Astrocyte of the spinal cord (primary cell): ENCODE results near the gene CCDC124.
"Not testable (repeated sequence)": the region's sequence is repeated elsewhere in the genome, so short reads cannot be mapped to it uniquely, and the experiment has no call there.

Experiments
- DNase-seq: peaks from one replicate; pipeline ENCODE4 v3.0.0; 2011; ENCODE audit warnings: low read depth, low spot score
- H3K4me3 ChIP-seq: 2 replicates; pipeline ENCODE4 v1.5.1; 2011; ENCODE audit warnings: low read depth, mild to moderate bottlenecking, low read length, moderate library complexity
- in situ Hi-C: cut with HindIII; loops from 2 replicates; pipeline ENCODE4 v1.10.0; 2017; ENCODE audit warnings: low sequenced_read_pairs
- TF ChIP-seq, protein P1 (sequence below): IDR thresholded peaks from 2 replicates; pipeline ENCODE4 v1.5.1; 2012; ENCODE audit warnings: low read depth, mild to moderate bottlenecking, low read length, inconsistent platforms

The CCDC124 gene

DNA sequence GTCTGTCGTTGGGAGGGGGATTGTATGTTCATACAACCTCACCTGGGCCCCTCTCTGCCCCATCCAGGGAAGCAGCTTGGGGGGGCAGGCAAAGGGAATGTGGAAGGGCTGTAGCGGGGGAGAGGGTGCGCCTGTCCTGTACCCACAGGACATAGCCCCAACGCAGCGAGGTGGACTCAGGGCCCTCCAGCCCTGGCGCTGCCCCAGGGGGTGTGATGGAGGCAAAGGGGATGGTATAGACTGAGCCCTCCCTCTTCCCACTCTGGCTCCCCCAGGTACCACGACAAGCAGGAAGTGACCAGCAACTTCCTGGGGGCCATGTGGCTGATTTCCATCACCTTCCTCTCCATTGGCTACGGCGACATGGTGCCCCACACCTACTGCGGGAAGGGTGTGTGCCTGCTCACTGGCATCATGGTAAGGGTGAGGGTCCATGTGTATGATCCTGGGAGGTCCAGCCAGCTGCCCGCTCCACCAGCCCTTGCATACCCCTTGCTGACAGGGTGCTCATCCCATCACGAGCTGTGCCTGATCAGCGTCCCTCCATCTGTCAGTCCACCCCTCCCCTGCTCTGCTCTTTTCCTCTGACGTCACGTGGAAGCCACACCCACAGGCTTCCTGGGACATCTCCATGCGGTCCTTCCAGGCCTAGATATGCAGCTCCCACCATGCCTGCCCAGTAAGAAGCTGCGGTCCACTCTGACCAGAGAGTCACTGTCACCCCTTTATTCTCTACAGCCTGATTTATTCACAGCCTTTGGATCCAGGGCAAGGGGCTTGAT, 52.4 kb downstream of the CCDC124 start:
- no peak for DNase-seq
- TF ChIP-seq, protein P1, sequence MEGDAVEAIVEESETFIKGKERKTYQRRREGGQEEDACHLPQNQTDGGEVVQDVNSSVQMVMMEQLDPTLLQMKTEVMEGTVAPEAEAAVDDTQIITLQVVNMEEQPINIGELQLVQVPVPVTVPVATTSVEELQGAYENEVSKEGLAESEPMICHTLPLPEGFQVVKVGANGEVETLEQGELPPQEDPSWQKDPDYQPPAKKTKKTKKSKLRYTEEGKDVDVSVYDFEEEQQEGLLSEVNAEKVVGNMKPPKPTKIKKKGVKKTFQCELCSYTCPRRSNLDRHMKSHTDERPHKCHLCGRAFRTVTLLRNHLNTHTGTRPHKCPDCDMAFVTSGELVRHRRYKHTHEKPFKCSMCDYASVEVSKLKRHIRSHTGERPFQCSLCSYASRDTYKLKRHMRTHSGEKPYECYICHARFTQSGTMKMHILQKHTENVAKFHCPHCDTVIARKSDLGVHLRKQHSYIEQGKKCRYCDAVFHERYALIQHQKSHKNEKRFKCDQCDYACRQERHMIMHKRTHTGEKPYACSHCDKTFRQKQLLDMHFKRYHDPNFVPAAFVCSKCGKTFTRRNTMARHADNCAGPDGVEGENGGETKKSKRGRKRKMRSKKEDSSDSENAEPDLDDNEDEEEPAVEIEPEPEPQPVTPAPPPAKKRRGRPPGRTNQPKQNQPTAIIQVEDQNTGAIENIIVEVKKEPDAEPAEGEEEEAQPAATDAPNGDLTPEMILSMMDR: no peak
- no peak overlapping the region for H3K4me3 ChIP-seq
- in situ Hi-C loops: no loop called here

DNA sequence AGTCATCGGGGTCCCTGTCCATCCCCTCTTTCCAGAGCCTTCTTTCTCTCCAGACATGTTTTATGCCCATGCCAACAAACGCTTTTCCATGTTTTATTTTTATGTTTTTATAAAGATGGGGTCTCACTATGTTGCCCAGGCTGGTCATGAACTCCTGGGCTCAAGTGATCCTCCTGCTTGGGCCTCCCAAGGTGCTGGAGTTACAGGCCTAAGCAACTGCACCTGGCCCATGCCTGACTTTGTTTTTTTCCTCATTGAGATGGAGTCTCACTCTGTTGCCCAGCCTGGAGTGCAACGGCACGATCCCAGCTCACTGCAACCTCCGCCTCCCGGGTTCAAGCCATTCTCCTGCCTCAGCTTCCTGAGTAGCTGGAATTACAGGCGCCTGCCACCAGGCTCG, 53.8 kb downstream of the CCDC124 start:
- DNase-seq, in situ Hi-C loops, H3K4me3 ChIP-seq: not testable (repeated sequence)

DNA sequence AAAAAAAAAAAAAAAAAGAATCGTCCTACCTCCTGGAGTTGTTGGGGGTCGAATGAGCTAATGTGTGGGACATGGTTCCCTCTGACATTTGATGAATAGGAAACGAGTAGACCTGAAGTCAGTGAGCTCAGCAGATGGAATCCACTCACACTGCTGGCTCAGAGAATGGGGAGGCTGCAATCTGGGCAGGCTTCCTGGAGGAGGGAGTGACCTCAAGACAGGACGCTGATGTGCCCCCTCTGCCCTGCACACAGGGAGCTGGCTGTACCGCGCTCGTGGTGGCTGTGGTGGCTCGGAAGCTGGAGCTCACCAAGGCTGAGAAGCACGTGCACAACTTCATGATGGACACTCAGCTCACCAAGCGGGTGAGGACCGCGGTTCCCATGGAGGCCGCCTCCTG, 55.3 kb downstream of the CCDC124 start:
- TF ChIP-seq, protein P1: no peak
- DNase-seq: no peak
- H3K4me3 ChIP-seq: no peak overlapping the region
- in situ Hi-C loops: no loop called here

DNA sequence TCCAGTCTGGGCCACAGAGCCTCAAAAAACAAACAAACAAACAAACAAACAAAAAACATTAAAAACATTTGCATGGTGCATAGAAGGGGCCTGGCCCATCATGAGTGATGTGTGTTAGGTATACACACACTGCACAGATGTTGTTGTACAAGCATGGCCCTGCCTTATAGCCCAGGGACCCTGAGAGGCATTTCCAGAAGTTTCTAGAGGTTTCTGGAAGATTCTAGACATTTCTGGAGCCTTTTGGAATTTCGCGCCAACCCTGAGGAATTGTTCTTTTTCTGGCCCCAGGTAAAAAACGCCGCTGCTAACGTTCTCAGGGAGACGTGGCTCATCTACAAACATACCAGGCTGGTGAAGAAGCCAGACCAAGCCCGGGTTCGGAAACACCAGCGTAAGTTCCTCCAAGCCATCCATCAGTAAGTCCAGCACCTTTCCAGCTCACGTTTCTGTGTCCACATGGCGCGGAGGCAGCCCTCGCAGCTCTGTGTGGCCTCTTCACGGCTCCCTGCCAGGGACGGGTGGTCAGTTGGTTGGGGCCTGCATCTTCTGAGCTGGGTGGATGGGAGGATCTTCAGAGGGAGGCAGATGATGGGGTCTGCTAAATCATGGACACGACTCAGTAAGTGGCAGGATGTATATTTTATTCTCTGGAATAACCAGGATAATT, 56.7 kb downstream of the CCDC124 start:
- in situ Hi-C loops: no loop called here
- no peak for DNase-seq
- H3K4me3 ChIP-seq: no peak overlapping the region
- TF ChIP-seq, protein P1: no peak

DNA sequence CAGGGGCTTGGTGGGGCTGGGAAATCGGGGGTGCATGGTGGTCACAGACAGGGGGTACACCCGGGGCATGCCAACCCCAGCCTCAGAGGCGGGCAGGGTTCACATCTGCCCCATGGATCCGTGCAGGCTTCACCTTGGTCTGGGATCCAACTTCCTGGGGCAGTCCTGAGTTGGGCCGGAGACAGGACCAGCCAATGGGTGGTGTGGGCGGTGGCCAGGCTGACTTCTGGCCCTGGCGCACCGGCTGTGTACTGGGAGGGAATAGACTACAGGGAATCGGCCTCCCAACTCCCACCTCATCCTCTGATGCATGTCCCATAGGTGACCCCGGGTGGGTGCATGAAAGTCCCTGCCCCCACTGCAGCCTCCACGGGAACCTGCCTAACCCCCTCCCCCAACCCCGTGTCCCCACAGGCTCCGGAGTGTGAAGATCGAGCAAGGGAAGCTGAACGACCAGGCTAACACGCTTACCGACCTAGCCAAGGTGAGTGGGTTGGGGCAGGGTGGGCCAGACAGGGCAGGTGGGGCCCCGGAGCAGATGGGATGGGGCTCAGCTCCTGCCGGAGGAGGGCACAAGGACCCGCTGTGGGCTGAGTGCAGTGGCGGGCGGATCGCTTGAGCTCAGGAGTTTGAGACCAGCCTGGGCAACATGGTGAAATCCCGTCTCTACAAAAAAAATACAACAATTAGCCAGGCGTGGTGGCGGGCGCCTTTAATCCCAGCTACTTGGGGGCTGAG, 60.4 kb downstream of the CCDC124 start:
- TF ChIP-seq, protein P1: no peak
- H3K4me3 ChIP-seq: no peak overlapping the region
- in situ Hi-C loops: no loop called here
- DNase-seq: no peak
